GM23248 (cell line): ENCODE results near the gene ADK. TPM values are rescaled to one million over a fixed set of nuclear protein-coding genes. Genes with fewer than 3 reads are reported as not detected.

Experiments
- DNase-seq: peaks from one replicate; pipeline ENCODE4 v3.0.0-alpha.2; 2015
- H2AFZ ChIP-seq: fragments of 200-600 bp; sonication (generic); 2 replicates; pipeline ENCODE4 v1.6.1; 2016; ENCODE audit warnings: antibody characterized with exemption
- H3F3A ChIP-seq: fragments of 200-600 bp; sonication (generic); 2 replicates; pipeline ENCODE4 v1.6.1; 2016; ENCODE audit warnings: mild to moderate bottlenecking, antibody characterized with exemption, mixed run types; ENCODE audit not compliant: insufficient read depth
- H3K27ac ChIP-seq: fragments of 200-600 bp; sonication (generic); 2 replicates; pipeline ENCODE4 v1.5.1; 2016; ENCODE audit warnings: mild to moderate bottlenecking
- H3K27me3 ChIP-seq: fragments of 200-600 bp; sonication (generic); replicated peaks from 2 replicates; pipeline ENCODE4 v1.6.1; 2016; ENCODE audit warnings: mild to moderate bottlenecking; ENCODE audit not compliant: insufficient read depth
- H3K36me3 ChIP-seq: fragments of 200-600 bp; sonication (generic); 2 replicates; pipeline ENCODE4 v1.6.1; 2016; ENCODE audit warnings: low read depth, mild to moderate bottlenecking
- H3K4me1 ChIP-seq: fragments of 200-600 bp; sonication (generic); 2 replicates; pipeline ENCODE4 v1.6.1; 2016; ENCODE audit warnings: mild to moderate bottlenecking; ENCODE audit not compliant: insufficient read depth
- H3K4me2 ChIP-seq: fragments of 200-600 bp; sonication (generic); one replicate; pipeline ENCODE4 v1.6.1; 2016; ENCODE audit warnings: mild to moderate bottlenecking; ENCODE audit not compliant: unreplicated experiment
- H3K4me3 ChIP-seq: fragments of 200-600 bp; sonication (generic); 2 replicates; pipeline ENCODE4 v1.5.1; 2016; ENCODE audit warnings: mild to moderate bottlenecking
- H3K79me2 ChIP-seq: fragments of 200-600 bp; sonication (generic); 2 replicates; pipeline ENCODE4 v1.6.1; 2016; ENCODE audit warnings: mild to moderate bottlenecking; ENCODE audit not compliant: insufficient read depth
- H3K9ac ChIP-seq: fragments of 200-600 bp; sonication (generic); 2 replicates; pipeline ENCODE4 v1.6.1; 2016; ENCODE audit warnings: mild to moderate bottlenecking
- H3K9me2 ChIP-seq: fragments of 200-600 bp; sonication (generic); 2 replicates; pipeline ENCODE4 v1.6.1; 2016; ENCODE audit warnings: mixed run types, mild to moderate bottlenecking, moderate library complexity; ENCODE audit not compliant: insufficient read depth
- H3K9me3 ChIP-seq: fragments of 200-600 bp; sonication (generic); one replicate; pipeline ENCODE4 v1.6.1; 2017; ENCODE audit warnings: low read depth
- H4K20me1 ChIP-seq: fragments of 200-600 bp; sonication (generic); 2 replicates; pipeline ENCODE4 v1.6.0; 2016; ENCODE audit not compliant: insufficient read depth
- EZH2 ChIP-seq: fragments of 200-600 bp; sonication (generic); IDR thresholded peaks from 2 replicates; pipeline ENCODE4 v1.6.1; 2018; ENCODE audit warnings: antibody characterized with exemption, mild to moderate bottlenecking; ENCODE audit not compliant: insufficient read depth, poor library complexity, severe bottlenecking
- EZH2phosphoT487 ChIP-seq: fragments of 200-600 bp; sonication (generic); IDR thresholded peaks from 2 replicates; pipeline ENCODE4 v1.6.1; 2018; ENCODE audit warnings: antibody characterized with exemption, moderate library complexity, mild to moderate bottlenecking, low read depth; ENCODE audit not compliant: insufficient read depth
- WGBS, 2 experiments: methylation state at CpG; one replicate each; pipeline ENCODE4 v1.1.6; 2015 to 2017; ENCODE audit warnings: low lambda C conversion rate in 2 of 2, low coverage in 1 of 2; ENCODE audit errors: missing lambda C conversion rate in 2 of 2; 5-methylcytosine and 5-hydroxymethylcytosine counted together
- in situ Hi-C: fragments of 300-500 bp; cut with MboI; formaldehyde crosslinking; loops from 2 replicates; pipeline ENCODE4 v1.15.0; 2020
- polyA plus RNA-seq: library from polyadenylated mRNA; unstranded; fragments of >200 nt; fragmentation: Nextera tagmentation; extraction: Ambion mirVana; gene quantifications from 2 replicates; pipeline ENCODE4 v1.2.1, GENCODE V29; 2016
- total RNA-seq: library from RNA; depleted of rRNA; stranded (reverse); fragments of >200 nt; shearing (Covaris generic); gene quantifications from 2 replicates; pipeline ENCODE4 v1.2.3, GENCODE V29; 2014

The ADK gene
- total and polyA plus RNA-seq, 2 experiments from 2014 or later: 43.7 to 75.1 TPM

DNA sequence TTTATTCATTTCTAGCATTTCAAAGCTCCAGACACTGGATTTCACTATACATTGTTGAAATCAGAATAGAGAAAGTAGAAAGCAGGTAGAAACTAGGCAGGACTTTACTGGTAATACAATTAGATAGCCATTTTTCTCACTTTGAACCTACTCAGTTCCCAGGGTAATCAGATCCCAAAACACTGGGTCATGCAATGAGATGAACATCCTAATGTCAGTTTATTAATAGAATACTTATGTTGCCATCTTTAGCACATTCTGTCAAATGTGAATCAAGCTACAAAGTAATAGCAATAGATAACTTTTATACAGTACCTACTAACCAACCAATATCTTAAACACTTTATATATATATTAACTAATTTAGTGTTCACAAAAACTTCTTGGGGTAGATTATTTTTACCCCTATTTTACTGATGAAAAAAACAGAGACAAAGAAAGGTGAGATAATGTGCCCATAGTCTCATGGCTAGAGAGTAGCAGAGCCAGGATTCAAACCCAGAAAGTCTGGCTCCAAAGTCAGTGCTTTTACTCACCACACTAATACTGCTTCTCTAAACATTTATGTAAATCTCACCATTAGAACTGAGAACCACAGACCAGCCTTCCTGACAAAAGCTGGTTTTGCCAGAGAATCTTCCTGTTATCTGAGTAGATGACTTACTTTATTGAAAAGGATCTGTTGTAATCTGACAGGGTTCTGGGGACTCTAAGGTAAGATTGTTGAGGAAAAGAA is 521.6 kb downstream of the ADK start:
- Histone ChIP-seq H3K36me3 (no peaks in the 10 kb centered on the region), H3K79me2 (no peaks in the 10 kb centered on the region), H3F3A (no peaks in the 10 kb centered on the region), H2AFZ (no peak overlapping the region), H3K9me3 (no peaks in the 10 kb centered on the region), H3K9ac (no peak overlapping the region), H3K9me2 (no peaks in the 10 kb centered on the region), H3K4me1 (no peaks in the 10 kb centered on the region), H3K4me2 (no peak overlapping the region), H3K27me3 (no peaks in the 10 kb centered on the region), H3K4me3 (no peak overlapping the region), H4K20me1 (no peaks in the 10 kb centered on the region), H3K27ac (no peak overlapping the region)
- no peak for DNase-seq
- in situ Hi-C loops: no loop called here
- TF ChIP-seq EZH2 (no peak), EZH2phosphoT487 (no peak)

- Histone ChIP-seq H3F3A (no peaks in the 10 kb centered on the region), H2AFZ (no peak overlapping the region), H3K4me3 (no peak overlapping the region), H3K4me1 (no peaks in the 10 kb centered on the region), H4K20me1 (no peaks in the 10 kb centered on the region), H3K27me3 (no peaks in the 10 kb centered on the region), H3K9me3 (no peaks in the 10 kb centered on the region), H3K9ac (no peak overlapping the region), H3K27ac (no peak overlapping the region), H3K79me2 (no peaks in the 10 kb centered on the region), H3K4me2 (no peak overlapping the region), H3K36me3 (no peaks in the 10 kb centered on the region), H3K9me2 (no peaks in the 10 kb centered on the region)
- no peak for TF ChIP-seq EZH2
- no peak for TF ChIP-seq EZH2phosphoT487
- in situ Hi-C loops: no loop called here
- DNase-seq: no peak
- 92 to 100% methylated on average over 1 of the region's 1 CpG for WGBS, 2 experiments
Observed at GRCh38 chr10:74674927-74675326, 523.9 kb downstream of the ADK start.

GRCh38 chr10:74675484-74675883 is 524.5 kb downstream of the ADK start:
- H3K9me3 ChIP-seq: no peaks in the 10 kb centered on the region
- no peak for DNase-seq
- H3K4me3 ChIP-seq: no peak overlapping the region
- TF ChIP-seq EZH2 (no peak), EZH2phosphoT487 (no peak)
- no peaks in the 10 kb centered on the region for H3K9me2 ChIP-seq
- H3K9ac ChIP-seq: no peak overlapping the region
- H3K36me3 ChIP-seq: no peaks in the 10 kb centered on the region
- H3K27me3 ChIP-seq: no peaks in the 10 kb centered on the region
- H4K20me1 ChIP-seq: no peaks in the 10 kb centered on the region
- H3F3A ChIP-seq: no peaks in the 10 kb centered on the region
- no peaks in the 10 kb centered on the region for H3K79me2 ChIP-seq
- no peaks in the 10 kb centered on the region for H3K4me1 ChIP-seq
- H3K4me2 ChIP-seq: no peak overlapping the region
- in situ Hi-C loops: no loop called here
- no peak overlapping the region for H3K27ac ChIP-seq
- H2AFZ ChIP-seq: no peak overlapping the region

- no peak for DNase-seq
- no peak for TF ChIP-seq EZH2
- no peaks in the 10 kb centered on the region for H3K9me2 ChIP-seq
- H2AFZ ChIP-seq: no peak overlapping the region
- no peaks in the 10 kb centered on the region for H4K20me1 ChIP-seq
- no peak overlapping the region for H3K9ac ChIP-seq
- 95 to 100% methylated on average over 1 of the region's 1 CpG for WGBS, 2 experiments
- H3K4me3 ChIP-seq: no peak overlapping the region
- no peaks in the 10 kb centered on the region for H3K27me3 ChIP-seq
- H3K4me1 ChIP-seq: peaks cover 6% of the 10 kb centered on the region
- no peaks in the 10 kb centered on the region for H3F3A ChIP-seq
- no peak overlapping the region for H3K4me2 ChIP-seq
- no peaks in the 10 kb centered on the region for H3K9me3 ChIP-seq
- in situ Hi-C loops: no loop called here
- no peaks in the 10 kb centered on the region for H3K79me2 ChIP-seq
- no peak overlapping the region for H3K27ac ChIP-seq
- H3K36me3 ChIP-seq: no peaks in the 10 kb centered on the region
Observed at GRCh38 chr10:74677951-74678350, 526.9 kb downstream of the ADK start.
